Loucy (cell line): Measurements from ENCODE around the gene COG2.

ENCODE experiments used
- EZH2phosphoT487 ChIP-seq: fragments of 200-600 bp; IDR thresholded peaks from 2 replicates; pipeline ENCODE4 v1.6.1; 2018; ENCODE audit warnings: antibody characterized with exemption, mild to moderate bottlenecking, moderate library complexity, borderline replicate concordance
- TF ChIP-seq, protein P1 (sequence below): fragments of 200-600 bp; sonication (generic); conservative IDR thresholded peaks from 2 replicates; pipeline ENCODE4 v1.5.1; 2014; ENCODE audit warnings: mild to moderate bottlenecking, antibody characterized with exemption, low read length

DNA sequence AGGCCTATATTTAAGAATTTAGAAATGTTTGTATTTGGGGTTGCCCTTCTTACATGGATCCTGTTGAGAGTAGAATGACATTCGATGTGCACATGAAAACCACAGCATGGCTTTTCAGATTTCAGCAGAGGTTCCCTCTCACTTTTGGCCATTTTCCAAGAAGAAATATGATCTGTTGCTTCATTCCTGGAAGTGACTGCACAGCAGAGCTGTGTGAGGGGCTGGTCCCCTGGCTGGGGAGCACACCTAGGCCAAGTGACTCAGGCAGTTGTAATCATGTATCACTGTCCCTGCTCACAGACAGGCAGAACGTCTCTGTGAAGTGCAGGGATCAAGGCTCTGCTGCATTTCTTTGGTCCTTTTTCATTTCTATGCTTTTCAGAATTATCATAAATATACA, 39.3 kb downstream of the COG2 start:
- TF ChIP-seq, protein P1, sequence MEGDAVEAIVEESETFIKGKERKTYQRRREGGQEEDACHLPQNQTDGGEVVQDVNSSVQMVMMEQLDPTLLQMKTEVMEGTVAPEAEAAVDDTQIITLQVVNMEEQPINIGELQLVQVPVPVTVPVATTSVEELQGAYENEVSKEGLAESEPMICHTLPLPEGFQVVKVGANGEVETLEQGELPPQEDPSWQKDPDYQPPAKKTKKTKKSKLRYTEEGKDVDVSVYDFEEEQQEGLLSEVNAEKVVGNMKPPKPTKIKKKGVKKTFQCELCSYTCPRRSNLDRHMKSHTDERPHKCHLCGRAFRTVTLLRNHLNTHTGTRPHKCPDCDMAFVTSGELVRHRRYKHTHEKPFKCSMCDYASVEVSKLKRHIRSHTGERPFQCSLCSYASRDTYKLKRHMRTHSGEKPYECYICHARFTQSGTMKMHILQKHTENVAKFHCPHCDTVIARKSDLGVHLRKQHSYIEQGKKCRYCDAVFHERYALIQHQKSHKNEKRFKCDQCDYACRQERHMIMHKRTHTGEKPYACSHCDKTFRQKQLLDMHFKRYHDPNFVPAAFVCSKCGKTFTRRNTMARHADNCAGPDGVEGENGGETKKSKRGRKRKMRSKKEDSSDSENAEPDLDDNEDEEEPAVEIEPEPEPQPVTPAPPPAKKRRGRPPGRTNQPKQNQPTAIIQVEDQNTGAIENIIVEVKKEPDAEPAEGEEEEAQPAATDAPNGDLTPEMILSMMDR = no peak
- TF ChIP-seq EZH2phosphoT487 = no peak
